Occipital lobe (tissue), 2 donors: Measurements from ENCODE around the gene NEUROD1. TPM values are rescaled to one million over a fixed set of nuclear protein-coding genes. Genes with fewer than 3 reads are reported as not detected.
"Not testable (repeated sequence)": the region's sequence is repeated elsewhere in the genome, so short reads cannot be mapped to it uniquely, and the experiment has no call there.

Experiments
- DNase-seq: peaks from one replicate; lab custom pipeline; 2025; lab: John Stamatoyannopoulos, UW
- total RNA-seq: library from RNA; depleted of rRNA; stranded (reverse); fragments of >200 nt; gene quantifications from one replicate; pipeline ENCODE4 v1.2.3, GENCODE V29; 2014

NEUROD1 gene
- total RNA-seq = 3.3 TPM

DNA sequence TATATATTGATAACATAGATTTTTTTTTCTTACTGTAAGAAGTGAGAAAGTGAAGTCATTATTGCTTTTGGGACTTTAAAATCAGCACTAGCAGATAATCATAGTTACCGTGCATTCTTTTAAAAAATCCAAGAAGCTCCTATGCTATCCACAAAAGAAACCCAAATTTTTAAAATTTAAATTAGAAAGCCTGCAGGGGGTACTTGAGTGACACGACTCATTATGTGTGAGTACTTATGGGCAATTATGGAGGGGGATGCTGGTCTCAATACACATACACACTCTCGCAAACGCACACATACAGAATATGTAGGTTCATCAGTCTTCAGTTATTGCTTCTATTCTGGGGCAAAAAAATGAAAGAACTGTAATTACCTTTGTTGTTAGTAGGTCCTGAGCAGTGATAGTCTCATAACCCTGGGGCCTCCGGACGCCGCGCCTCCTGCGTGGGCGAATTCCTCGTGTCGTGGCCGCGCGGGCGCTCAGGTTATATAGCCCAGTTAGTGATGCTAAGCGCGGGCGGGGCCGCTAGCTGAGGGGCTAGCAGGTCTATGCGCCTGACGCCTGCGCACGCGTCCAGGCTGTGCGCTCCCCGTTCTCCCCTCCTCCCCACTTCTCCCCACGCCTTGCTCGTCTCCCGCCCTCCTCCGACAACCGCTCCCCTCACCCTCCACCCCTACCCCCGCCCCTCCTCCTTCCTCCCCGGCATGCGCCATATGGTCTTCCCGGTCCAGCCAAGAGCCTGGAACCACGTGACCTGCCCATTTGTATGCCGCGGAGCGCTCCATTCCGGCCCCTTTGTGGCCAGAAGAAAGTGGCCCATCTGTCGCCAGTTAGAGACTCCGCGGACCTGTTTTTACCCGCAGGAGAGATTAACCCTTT lies at the start of gene NEUROD1:
Gene NEUROD1 (minus strand): TSS at position 463 of the 882 bp plus-strand sequence. CDS start 1,657 bp downstream, outside the sequence.
- peak; percentile 21 for DNase-seq

DNA sequence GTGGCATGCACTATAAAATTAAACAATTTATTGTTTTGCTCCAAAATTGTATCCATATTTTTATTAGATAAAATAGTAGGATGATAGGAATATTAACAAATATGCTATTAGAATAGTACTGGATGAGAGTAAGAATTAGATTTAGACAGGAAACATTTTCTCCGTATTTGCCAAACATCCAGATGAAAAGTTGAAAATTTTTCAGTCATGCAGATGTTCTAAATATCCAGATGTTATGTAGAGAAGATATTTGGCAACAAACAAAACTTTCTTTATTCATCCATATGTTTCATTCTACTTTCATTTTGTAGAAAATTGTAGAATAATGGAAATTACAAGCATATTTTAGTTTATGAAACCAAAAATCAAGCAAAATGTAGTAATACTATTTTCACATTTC lies 45.2 kb upstream of the NEUROD1 start:
- DNase-seq = no peak

DNA sequence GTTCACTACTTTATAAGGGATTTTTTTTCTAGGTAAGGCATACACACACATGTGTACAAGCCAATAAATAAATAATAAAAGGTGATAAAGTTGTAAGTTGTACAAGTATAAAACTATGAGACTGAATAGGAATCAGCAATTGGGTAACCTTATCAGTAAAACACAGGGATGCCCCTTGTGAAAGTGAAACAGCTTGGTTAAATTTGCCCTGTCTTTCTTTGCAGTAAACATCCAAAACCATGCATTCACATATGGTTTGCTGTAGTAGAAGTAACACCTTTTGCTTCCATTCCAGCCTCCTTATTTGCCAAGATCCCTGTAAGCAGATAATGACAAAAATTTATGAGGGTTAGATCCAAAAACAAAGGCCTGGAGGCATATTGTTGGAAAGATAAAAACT lies 44.3 kb upstream of the NEUROD1 start:
- no peak for DNase-seq

DNA sequence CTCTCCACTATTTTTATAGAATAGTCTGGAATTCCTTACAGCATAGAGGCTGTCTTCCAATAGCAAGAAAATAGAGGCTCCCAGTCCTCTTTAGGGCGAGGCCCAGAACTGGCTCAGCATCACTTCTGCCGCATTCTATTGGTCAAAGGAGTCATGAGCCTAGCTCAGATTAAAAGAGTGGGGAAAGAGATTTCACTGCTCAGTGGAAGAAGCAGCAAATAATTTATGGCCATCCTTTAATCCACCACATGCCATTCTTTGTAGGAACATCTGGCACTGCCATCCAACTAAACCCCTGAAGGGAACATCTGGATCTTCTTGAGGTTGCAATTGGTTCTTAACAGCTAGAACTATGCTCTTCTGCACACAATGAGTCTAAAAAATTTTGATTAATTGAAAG lies 43.4 kb upstream of the NEUROD1 start:
- DNase-seq = no peak

DNA sequence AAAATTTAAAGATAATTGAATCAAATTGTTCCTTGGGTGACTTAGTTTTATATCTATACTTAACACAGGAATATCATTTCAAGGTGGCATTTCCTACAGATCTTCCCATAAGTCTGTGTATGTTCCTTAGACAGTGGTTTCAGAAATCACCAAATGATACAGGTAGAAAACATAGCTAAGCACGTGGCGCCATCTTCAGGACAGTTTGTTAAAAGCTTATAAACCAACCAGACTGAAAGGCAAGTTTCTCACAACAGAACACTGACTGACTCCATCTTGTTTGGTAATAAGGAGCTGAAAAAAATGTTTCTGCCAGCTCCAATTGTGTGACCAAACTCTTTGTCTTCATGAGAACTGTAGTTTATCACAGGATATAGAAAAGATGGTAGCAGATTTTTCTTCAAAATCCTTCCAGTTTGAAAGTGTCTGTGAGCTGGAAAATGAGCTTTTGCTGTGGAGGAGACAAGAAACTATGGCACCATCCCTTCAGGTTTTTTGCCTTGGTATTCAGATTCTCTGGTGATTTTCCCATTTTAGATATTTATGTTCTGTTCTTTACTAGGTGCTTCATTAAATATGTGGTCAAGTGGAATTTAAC lies 34.8 kb upstream of the NEUROD1 start:
- DNase-seq = peak; percentile 51

DNA sequence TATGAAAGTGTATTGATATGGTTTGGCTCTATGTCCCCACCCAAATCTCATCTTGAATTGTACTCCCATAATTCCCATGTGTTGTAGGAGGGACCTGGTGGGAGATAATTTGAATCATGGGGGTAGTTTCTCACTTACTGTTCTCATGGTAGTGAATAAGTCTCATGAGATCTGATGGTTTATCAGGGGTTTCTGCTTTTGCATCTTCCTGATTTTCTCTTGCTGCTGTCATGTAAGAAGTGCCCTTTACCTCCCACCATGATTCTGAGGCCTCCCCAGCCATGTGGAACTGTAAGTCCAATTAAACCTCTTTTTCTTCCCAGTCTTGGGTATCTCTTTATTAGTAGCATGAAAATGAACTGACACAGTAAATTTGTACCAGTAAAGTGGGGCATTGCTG lies 30.7 kb upstream of the NEUROD1 start:
- DNase-seq = not testable (repeated sequence)

DNA sequence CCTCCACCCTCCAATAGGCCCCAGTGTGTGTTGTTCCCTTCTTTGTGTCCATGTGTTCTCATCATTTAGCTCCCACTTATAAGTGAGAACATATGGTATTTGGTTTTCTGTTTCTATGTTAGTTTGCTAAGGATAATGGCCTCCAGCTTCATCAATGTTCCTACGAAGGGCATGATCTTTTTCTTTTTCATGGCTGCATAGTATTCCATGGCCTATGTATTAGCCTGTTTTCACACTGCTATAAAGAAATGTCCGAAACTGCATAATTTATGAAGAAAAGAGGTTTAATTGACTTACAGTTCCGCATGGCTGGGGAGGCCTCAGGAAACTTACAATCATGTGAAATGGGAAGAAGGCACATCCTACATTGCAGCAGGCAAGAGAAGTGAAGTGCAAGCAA lies 22.2 kb upstream of the NEUROD1 start:
- DNase-seq = not testable (repeated sequence)

DNA sequence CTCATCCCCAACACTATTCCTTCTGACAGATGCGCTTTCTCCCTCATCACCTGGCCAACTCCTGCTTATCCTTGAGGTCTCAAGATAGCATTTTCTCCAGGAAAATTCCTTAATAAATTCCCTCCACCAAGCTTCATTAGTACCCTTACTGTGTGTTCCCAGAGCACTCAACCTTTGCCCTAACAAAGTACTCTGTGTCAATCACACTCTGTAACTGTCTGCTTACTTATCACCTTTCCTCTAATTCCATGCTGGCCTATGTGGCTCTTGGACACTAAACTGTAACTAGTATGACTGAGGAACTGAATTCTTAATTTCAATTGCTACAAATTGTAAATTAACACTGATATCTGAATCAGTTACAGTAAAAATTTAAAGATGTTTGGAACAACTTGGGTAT lies 17.9 kb upstream of the NEUROD1 start:
- DNase-seq = no peak

DNA sequence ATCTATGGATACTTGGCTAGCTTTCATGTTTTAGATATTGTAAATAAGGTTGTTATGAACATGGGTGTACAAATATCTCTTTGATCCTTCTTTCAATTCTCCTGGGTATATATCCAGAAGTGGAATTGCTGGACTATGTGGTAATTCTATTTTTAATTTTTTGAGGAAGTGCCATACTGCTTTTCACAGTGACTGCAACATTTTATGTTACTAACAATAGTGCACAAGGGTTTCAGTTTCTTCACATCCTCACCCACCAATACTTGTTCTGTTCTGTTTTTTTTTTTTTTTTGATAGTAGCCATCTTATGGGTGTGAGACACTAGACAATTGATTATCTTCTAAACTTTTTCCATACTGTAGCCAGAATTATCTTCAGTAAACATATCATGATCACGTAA lies 17.3 kb upstream of the NEUROD1 start:
- DNase-seq = no peak

DNA sequence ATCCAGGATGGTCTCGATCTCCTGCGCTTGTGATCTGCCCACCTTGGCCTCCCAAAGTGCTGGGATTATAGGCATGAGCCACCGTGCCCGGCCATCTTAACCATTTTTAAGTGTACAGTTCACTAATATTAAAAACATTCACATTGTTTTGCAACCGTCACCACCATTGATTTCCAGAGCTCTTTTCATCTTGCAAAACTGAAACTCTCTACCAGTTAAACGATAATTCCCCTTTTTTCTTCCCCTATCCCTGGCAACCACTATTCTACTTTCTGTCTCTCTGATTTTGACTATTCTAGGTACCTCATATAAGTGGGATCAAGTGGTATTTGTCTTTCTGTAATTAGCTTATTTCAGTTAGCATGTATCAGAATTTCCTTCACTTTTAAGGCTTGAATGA lies 16.8 kb upstream of the NEUROD1 start:
- no peak for DNase-seq

DNA sequence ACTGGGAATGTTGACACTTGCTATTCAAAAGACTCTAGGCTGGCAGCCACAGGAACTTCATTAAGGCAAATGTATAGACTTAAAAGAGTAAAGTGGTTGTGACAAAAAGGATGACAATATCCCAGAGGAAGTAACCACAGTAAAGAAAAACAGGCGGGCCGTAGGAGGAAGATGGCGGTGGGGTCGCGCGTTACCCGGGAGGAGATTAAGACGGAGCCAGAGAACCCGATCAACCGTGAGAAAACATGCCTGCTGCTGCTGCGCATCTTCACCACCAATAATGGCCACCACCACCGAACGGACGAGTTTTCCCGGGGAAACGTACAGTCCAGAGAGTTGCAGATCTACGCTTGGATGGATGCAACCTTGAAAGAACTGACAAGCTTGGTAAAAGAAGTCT lies 14.0 kb upstream of the NEUROD1 start:
- DNase-seq = no peak

DNA sequence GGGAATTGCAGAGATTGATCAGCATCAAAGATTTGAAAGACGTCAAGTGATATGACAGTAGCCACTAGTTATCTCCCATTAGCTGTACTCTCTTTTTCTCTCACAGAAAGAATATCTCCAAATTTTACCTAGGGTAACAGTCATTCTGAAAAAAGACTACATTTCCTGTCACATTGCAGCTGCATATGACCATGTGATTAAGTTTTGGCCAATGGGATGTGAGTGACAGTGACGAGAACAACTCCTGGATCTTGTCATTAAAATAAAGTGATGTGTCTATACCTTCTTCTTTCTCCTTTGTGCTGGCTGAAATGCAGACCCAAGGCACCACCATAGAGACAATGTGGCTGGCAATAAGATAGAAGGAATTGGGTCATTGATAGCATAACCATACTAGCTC lies 10.5 kb upstream of the NEUROD1 start:
- DNase-seq = no peak

DNA sequence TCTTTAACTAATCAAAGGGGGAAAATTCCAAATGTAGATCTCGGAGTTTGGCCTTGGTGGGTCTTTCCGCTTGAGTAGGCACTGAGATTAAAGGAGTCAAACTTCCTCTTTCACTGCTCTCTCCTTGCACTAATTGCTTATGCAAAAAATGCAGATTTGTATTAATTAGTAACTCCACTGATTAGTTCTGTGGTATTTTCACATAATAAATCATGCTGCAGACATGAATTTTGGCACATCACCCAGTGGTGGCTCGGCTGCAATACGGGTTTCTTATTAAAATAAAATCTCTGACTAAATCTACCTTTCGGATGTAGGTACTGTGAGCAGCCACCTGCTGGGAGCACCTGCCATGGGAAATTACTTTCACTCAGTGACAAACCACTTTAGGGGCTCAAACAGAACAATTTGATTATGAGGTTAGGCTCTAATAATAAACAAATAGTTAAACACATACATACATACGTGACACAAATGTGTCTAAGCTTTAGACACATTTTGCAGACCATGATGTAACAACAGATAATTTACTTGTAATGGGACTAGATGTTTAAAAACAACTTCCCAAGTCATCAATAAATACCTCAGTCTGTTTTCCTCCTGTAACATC lies 6.4 kb upstream of the NEUROD1 start:
- no peak for DNase-seq

DNA sequence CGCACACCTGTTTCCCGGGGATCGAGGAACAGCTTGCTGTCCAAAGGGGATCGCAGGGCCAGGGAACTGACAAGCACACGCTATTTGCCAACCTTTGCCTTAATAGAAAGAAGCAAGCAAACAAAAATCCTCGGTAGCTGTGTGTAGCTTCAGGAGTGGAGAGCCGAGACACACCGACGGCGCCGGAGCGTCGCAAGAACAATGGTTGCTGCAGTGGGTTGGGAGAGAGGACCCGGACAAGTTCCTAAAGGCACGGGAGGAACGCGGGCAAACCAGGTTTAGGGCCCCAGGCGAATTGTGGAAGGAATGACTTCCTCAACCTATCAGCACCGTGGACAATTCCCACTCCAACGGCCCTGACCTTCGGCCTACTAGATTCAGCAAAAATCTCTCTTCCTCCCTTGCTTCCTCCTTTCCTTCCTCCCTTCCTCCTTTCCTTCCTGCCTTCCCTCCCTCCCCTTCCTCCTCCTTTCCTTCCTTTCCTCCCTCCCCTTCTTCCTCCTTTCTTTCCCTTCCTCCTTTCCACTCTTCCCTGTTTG lies 4.9 kb upstream of the NEUROD1 start:
- no peak for DNase-seq

DNA sequence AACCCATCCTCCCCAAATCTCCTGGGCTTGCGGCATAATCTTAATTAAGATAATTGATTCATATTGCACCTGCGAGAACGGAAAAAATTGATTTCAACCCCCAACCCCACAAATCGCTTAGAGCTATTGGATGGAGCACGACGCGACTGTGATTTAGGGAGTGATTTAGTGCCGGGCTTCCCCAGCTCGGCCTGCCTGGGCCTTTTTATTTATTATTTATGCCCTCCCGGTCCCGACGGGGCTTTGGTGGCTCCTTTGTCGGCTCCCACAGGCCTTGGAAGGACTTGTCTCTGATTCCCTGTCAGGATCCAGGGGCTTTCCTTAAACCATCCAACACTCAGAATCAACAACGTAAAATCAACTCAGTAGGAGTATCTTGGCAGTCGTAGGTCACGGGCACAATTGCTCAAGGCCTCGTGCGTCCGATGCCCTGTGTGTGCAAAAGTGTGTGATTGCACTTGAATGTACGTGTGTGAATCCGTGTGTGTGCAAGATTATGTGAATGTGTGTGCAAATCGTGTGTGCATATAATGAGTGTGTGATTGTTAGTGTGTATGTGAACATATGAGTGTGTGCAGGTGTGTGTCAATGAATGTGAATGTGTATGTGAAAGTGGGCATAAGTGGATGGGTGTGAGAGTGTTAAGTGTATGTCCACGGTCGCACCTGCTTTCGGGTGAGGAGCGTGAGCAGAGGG lies 4.3 kb upstream of the NEUROD1 start:
- DNase-seq = no peak

DNA sequence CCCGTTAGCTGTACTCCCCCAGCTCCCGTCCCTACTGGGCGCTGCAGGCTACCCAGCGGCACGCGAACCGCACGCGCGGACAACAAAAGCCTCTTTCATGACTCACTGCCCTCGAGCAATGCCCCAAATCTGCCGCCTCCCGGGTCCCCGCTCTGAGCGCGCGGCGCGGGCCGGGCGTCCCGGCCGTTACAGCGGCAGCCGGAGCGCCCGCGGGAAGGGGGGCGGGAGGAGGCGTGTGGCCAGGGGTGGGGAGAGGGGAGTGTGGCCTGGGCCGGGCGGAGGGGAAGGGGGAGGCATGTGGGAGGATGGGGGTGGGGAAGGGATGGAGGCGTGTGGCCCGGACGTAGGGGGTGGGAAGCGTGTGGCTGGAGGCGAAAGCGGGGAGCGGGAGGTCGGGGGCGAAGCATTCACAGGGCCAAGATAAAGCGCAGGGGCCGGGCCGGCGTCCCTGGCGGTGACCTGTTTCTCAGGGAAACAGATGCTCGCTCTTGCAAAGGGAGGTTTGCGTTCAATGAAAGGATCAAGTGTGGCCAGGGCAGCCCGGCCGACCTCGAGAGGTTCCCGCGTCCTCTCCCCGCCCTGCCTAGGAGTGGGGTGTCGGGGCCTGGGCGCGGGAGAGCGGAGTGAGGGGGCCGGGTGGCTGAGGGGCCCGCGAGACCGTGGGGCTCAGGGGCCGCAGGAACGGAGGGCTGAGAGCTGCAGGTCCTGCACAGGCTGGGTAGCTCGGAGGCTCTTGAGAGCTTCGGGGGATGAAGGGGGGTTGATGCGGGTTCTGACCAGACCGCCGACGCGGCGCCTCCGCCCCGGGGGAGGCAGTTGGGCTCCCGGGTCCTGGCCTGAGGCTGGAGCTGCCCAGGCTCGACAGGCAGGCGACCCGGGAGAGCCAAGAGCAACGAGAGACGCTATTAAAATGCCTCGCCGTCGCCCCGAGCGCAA lies 3.5 kb upstream of the NEUROD1 start:
- DNase-seq = no peak

DNA sequence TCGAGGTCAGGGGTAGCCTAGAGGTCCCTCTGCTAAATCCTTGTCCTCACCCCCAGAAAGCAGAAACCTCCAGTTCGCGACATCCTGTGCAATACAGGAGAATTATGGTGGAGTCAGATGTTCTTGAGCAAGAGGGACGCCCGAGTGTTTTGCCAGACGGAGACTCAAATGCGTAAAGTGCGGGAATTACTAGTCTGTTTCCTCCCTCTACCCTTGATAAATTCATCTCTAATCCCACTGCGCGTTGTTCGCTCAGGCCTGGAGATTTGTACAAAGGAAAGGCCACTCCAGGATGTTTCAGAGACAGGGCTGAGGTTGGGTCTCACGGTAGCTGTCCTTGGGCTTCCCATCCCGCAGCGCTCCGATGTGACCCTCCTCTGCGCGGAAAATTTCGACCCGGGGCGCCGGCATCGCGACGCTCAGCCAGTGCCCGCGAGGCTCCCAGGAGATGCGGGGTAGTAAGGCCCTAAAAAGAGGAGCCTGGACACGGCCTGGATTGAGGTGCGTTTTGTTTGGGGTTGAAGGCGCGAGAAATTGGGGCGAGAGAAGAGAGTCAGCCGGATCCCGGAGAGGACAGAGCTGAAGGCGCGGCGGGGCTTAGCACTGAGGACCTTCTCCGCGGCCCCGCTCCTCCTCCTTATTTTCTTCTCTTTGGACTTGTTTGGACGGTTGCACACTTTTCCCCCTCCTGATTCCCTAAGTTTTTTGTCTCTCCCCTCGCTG lies 2.6 kb upstream of the NEUROD1 start:
- DNase-seq = no peak

DNA sequence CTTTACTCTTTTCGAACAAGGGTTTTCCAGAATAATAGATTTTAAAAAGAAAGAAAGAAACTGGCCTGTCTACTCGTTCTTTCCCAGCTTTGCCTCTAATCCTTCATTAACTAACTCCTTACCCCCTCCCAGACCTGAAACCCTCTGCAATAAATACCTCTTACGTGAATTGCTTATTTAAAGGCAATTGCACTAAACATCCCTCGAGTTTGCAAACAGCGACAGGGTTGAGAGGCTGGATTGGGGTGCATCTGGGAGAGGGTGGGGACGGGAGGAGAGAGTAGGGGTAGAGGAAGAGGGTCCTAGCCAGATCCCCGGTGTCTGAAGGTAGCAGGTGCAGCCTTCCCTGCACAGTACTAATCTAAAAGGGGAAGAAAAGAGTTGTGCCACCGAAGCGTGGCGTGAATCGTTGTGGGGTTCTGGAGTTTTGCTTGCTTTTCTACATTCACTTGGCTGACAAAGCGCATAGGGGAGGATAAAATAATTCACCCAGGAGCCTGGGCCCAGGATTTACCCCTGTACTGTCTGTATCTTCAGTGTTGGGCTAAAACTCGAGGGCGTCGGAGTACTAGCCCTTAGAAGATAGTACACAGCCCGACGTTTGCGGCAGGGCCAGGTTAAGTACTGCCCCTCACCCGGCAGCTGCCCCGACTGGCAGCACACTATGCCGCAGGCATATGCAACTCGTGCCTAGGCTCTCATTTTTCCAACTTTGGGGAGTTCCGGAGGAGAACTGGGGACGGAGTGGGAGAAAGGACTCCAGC lies 1.9 kb upstream of the NEUROD1 start:
- no peak for DNase-seq
